Measurements from ENCODE around the gene CLCN6. TPM values are rescaled to one million over a fixed set of nuclear protein-coding genes. Genes with fewer than 3 reads are reported as not detected.
A peak's percentile ranks its signal among the peaks of the same experiment; 100 is the strongest.

The CLCN6 gene
- total RNA-seq, 1 donor from 2014 or later, result 6.6 TPM

DNA sequence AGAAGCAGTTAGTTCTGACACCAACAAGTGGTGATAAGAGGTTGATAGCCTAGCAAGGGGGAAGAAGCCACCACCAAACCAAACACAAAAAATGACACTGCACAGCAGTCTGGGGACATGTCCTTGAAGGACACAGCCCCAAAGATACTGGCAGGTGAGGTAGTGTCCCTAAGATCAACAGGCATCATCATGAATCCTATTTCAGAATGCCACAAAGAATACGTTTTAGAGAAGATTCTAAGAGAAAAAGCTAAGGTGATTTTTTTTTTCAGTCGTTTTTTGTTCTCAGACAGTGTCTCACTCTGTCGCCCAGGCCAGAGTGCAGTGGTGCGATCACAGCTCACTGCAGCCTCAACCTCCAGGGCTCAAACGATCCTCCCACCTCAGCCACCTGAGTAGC, 19.8 kb upstream of the CLCN6 start:
- TF ChIP-seq CTCF (IDR thresholded peaks at IDR 0.05; ENCODE audit: insufficient read depth, low read length, severe bottlenecking), result no peak
- no peak for FAIRE-seq
- Histone ChIP-seq H3K36me3 (ENCODE audit: control insufficient read depth, insufficient read depth, low read length) (peaks cover 2% of the 10 kb centered on the region), H3K4me3 (ENCODE audit: low read depth, low read length) (no peak overlapping the region), H3K27me3 (ENCODE audit: control insufficient read depth, insufficient read depth, low read length) (no peaks in the 10 kb centered on the region)
- DNase-seq (ENCODE audit: low read depth), result no peak

GRCh38 chr1:11787251-11787803, 18.7 kb upstream of the CLCN6 start:
- peak; percentile 38 for DNase-seq (ENCODE audit: low read depth)
- no peak for TF ChIP-seq CTCF (IDR thresholded peaks at IDR 0.05; ENCODE audit: insufficient read depth, low read length, severe bottlenecking)
- H3K36me3 ChIP-seq (ENCODE audit: control insufficient read depth, insufficient read depth, low read length), result peaks cover 2% of the 10 kb centered on the region
- no peak for FAIRE-seq
- H3K27me3 ChIP-seq (ENCODE audit: control insufficient read depth, insufficient read depth, low read length), result no peaks in the 10 kb centered on the region
- H3K4me3 ChIP-seq (ENCODE audit: low read depth, low read length), result no peak overlapping the region

- FAIRE-seq (no peak), DNase-seq (ENCODE audit: low read depth) (no peak)
- no peaks in the 10 kb centered on the region for H3K27me3 ChIP-seq (ENCODE audit: control insufficient read depth, insufficient read depth, low read length)
- no peak for TF ChIP-seq CTCF (IDR thresholded peaks at IDR 0.05; ENCODE audit: insufficient read depth, low read length, severe bottlenecking)
- peaks cover 2% of the 10 kb centered on the region for H3K36me3 ChIP-seq (ENCODE audit: control insufficient read depth, insufficient read depth, low read length)
- H3K4me3 ChIP-seq (ENCODE audit: low read depth, low read length), result no peak overlapping the region
Observed at GRCh38 chr1:11787804-11788436, 18.1 kb upstream of the CLCN6 start.

GRCh38 chr1:11788549-11789053, 17.4 kb upstream of the CLCN6 start:
- no peak for FAIRE-seq
- peaks cover 2% of the 10 kb centered on the region for H3K36me3 ChIP-seq (ENCODE audit: control insufficient read depth, insufficient read depth, low read length)
- no peak overlapping the region for H3K4me3 ChIP-seq (ENCODE audit: low read depth, low read length)
- TF ChIP-seq CTCF (IDR thresholded peaks at IDR 0.05; ENCODE audit: insufficient read depth, low read length, severe bottlenecking), result no peak
- DNase-seq (ENCODE audit: low read depth), result no peak
- no peaks in the 10 kb centered on the region for H3K27me3 ChIP-seq (ENCODE audit: control insufficient read depth, insufficient read depth, low read length)

DNA sequence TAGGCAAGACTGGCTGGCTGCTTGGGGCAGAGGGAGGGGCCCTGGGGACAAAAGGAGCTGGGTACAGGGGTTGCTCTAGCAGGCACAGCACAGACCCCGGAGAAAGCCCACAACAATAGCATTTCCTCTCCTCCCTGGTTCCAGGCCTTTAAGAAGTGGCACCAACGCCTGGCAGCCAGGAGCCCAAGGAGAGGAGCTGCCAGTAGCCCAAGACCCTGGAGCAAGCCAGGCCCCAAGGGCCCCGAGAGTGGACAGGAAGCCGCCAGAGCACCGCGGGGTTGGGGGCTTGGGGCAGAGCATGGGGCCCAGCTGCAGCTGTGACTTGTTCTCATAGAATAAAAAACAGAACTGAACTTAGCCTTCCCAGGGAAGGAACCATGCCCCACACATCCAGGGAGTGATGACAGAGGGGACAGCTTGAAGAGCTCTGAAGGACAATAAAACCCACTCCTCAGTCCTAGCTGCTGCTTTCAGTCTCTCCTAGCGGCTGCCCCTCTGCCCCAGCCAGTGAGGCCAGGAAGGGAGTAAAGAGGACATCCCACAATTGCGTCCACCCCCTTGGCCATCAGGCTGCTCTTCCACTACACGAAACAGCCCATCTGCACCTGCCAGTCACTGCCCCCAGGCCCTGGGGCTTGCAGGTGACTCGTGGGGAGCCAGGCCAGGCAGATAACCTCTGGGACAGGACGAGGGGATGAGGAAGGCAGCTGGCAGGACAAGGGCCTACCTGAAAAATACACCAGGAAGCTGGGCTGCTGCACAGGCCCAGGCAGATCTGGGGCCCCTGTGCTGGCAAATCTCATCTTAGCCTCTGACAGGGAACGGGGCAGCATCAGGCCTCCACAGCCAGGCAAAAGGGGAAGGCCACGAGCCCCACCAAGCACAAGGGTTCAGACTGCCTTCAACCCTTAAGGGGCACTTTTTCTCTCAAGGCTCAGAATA, 16.6 kb upstream of the CLCN6 start:
- no peak for FAIRE-seq
- Histone ChIP-seq H3K36me3 (ENCODE audit: control insufficient read depth, insufficient read depth, low read length) (peaks cover 7% of the 10 kb centered on the region), H3K4me3 (ENCODE audit: low read depth, low read length) (no peak overlapping the region), H3K27me3 (ENCODE audit: control insufficient read depth, insufficient read depth, low read length) (no peaks in the 10 kb centered on the region)
- no peak for TF ChIP-seq CTCF (IDR thresholded peaks at IDR 0.05; ENCODE audit: insufficient read depth, low read length, severe bottlenecking)
- no peak for DNase-seq (ENCODE audit: low read depth)

Data from bronchial epithelial cell (primary cell).